ENCODE measurements around the gene XXYLT1. TPM values are rescaled to one million over a fixed set of nuclear protein-coding genes. Genes with fewer than 3 reads are reported as not detected.

XXYLT1 gene
- total and polyA plus RNA-seq, 2 of the 4 experiments (the other 2 are of a cell fraction), result 14.7 to 18.1 TPM

GRCh38 chr3:195260280-195260905, 10.6 kb downstream of the XXYLT1 start (continued):
- TF ChIP-seq BHLHE40 (IDR thresholded peaks at IDR 0.05; ENCODE audit: low read depth, low read length) (no peak), FOS (IDR thresholded peaks at IDR 0.05; ENCODE audit: low read depth, low read length) (no peak)

DNA sequence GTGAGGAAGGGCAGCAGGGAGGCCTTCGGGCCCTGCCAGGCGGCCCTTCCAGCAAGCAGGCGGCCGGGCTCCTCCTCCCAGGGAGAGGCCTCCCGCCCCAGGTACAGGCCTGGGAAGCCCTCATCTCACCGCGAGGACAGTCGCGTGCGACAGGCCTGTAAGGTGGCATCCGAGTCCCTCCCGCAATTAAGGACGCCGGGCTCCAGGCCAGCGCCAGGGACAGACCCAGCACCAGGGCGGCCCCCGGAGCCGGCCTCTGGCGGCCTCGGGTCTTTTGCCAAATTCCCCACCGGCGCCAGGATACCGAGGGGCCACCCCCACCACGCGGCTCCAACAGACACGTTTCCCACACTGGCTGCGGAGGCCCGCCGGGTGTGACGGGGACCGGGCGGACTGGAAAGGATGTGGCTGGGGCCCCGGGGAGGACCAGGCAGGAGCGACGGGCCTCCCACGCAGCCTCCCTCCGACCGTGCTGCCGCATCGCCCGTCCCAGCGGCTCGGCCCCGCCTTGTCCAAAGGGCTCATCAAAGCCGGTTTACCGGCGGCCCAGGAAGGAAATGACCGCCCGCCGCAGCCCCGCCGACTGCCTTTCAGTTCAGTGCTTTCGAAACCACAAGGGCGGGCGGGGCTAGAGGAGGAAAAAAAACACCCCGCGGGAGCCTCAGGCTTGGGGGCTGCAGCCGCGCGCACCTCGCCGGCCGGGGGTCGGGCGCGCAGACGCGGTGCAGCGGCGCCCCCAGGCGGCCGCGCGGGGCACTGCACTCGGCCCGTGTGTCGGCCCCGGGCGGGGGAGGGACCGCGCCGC, 11.3 kb downstream of the XXYLT1 start:
- Histone ChIP-seq H3K79me1 (ENCODE audit: low read depth in 1 of 2, low read length in 2 of 2) (peaks cover 34 to 64% of the 10 kb centered on the region in 2 experiments), H2BK20ac (ENCODE audit: low read depth, low read length) (peak overlapping the region; percentile 77), H2AK5ac (ENCODE audit: low read depth, low read length) (peak overlapping the region; percentile 99), H3K4me2 (ENCODE audit: low read depth, low read length) (peak overlapping the region; percentile 41), H4K8ac (ENCODE audit: low read depth in 2 of 2, low read length in 2 of 2) (peak overlapping the region; percentile 95 to 97), H3K9me1 (ENCODE audit: insufficient read depth, low read length) (peaks cover 17% of the 10 kb centered on the region), H4K91ac (ENCODE audit: insufficient read depth, low read depth, low read length) (peak overlapping the region; percentile 95), H3K27ac (ENCODE audit: insufficient read depth, low read length) (peak overlapping the region; percentile 87), H2BK120ac (ENCODE audit: low read depth, low read length) (peak overlapping the region; percentile 97), H4K5ac (ENCODE audit: low read depth, low read length) (peak overlapping the region; percentile 86), H3K18ac (ENCODE audit: low read depth, low read length) (peak overlapping the region; percentile 89; the same call in 1 of the 2 replicates), H4K20me1 (ENCODE audit: insufficient read depth, low read length) (peaks cover 5% of the 10 kb centered on the region; the same call in 1 of the 2 replicates), H3K9ac (ENCODE audit: low read depth, low read length) (peak overlapping the region; percentile 73), H3K36me3 (ENCODE audit: control insufficient read depth, insufficient read depth, low read length) (no peaks in the 10 kb centered on the region), H3K56ac (ENCODE audit: extremely low read depth, insufficient read depth, low read length) (peak overlapping the region; percentile 55; the same call in 1 of the 2 replicates), H2BK5ac (ENCODE audit: low read depth, low read length, poor library complexity, severe bottlenecking) (peak overlapping the region; percentile 75), H3K4me3 (ENCODE audit: insufficient read depth, low read depth, low read length) (peak overlapping the region; percentile 58), H3K9me3 (ENCODE audit: control insufficient read depth, insufficient read depth, low read length) (no peaks in the 10 kb centered on the region), H2BK15ac (ENCODE audit: low read depth, low read length) (peak overlapping the region; percentile 93; the same call in 2 of the 3 replicates), H3K23ac (ENCODE audit: low read depth, low read length) (peak overlapping the region; percentile 98), H3K27me3 (ENCODE audit: control insufficient read depth, insufficient read depth, low read length) (no peaks in the 10 kb centered on the region), H2AFZ (replicated peaks; ENCODE audit: low read length, poor library complexity) (peak overlapping the region; percentile 89), H2AK9ac (replicated peaks; ENCODE audit: low read depth, low read length, poor library complexity) (peak overlapping the region; percentile 94), H3K14ac (replicated peaks; ENCODE audit: low read depth, low read length) (peak overlapping the region; percentile 97), H3K4me1 (ENCODE audit: control insufficient read depth, insufficient read depth, low read length) (peaks cover 16% of the 10 kb centered on the region), H3K4ac (ENCODE audit: low read depth, low read length) (peak overlapping the region; percentile 99)
- WGBS, 2 experiments (ENCODE audit: extremely low coverage in 2 of 2, insufficient read length in 1 of 2), result 2% methylated on average over 27 of the region's 82 CpGs; no CpG with 5 or more reads in 1 of the 2 experiments
- ChIA-PET CTCF (interaction anchor here (1.0 to 1.5 kb wide), 2 partner anchors 126 to 577 kb away, joined by 3 to 7 read pairs; no protein-coding TSS in a partner anchor), POLR2A (ENCODE audit: unreplicated experiment) (no interaction called here)
- intact Hi-C loops (cut with micrococcal nuclease) (loop anchor here (1.0 to 10.0 kb wide), 9 partner anchors 55 to 927 kb away; no protein-coding TSS in a partner anchor), dilution Hi-C loops (cut with HindIII; ENCODE audit: low sequenced_read_pairs, unreplicated experiment) (no loop called here), in situ Hi-C loops (cut with MboI; ENCODE audit: low sequenced_read_pairs) (loop anchor here (10.0 kb wide), 1 partner anchor 145 kb away; no protein-coding TSS in a partner anchor)
- DNase-seq (peak; percentile 90), ATAC-seq (ENCODE audit: low read depth) (peak; percentile 95)
- no TSS peak for BruUV-seq (replicated peaks)
- TF ChIP-seq MAZ (IDR thresholded peaks at IDR 0.05; ENCODE audit: borderline replicate concordance, low read depth, low read length) (peak; percentile 99), SMC3 (IDR thresholded peaks at IDR 0.05; ENCODE audit: low read depth, low read length) (peak; percentile 90), MXI1 (IDR thresholded peaks at IDR 0.05; ENCODE audit: borderline replicate concordance, low read depth, low read length) (no peak), POLR2A (IDR thresholded peaks at IDR 0.05; ENCODE audit: low read depth, low read length) (peak; percentile 80), FOS (IDR thresholded peaks at IDR 0.05; ENCODE audit: low read depth, low read length) (no peak), RAD21 (IDR thresholded peaks at IDR 0.05; ENCODE audit: low read length) (peak; percentile 85), USF2 (IDR thresholded peaks at IDR 0.05; ENCODE audit: low read depth, low read length) (no peak)
- TF ChIP-seq, protein P1, sequence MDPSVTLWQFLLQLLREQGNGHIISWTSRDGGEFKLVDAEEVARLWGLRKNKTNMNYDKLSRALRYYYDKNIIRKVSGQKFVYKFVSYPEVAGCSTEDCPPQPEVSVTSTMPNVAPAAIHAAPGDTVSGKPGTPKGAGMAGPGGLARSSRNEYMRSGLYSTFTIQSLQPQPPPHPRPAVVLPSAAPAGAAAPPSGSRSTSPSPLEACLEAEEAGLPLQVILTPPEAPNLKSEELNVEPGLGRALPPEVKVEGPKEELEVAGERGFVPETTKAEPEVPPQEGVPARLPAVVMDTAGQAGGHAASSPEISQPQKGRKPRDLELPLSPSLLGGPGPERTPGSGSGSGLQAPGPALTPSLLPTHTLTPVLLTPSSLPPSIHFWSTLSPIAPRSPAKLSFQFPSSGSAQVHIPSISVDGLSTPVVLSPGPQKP (IDR thresholded peaks at IDR 0.05; ENCODE audit: borderline replicate concordance, low read depth, low read length), result no peak

All from IMR-90 (cell line).